ENCODE results near the gene RLN2.

DNA sequence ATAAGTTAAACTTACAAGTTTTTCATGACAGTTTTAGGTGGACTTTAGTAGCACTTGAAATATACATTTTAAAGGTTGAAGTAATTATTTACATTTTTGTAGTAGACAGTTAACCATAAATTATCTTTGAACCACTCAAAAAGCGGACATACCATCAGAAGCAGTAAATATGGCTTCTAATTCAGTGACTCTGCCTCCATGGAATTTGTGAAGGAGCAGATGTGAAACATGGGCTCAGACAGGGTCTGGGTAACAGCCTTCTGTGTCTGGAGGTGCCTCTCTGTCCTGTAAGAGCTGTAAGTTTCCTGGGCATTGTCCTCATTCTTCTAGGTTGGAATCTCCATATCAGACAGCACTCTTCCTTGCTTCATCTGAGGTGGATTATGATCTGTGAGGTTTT lies 12.4 kb downstream of the RLN2 start:
- TF ChIP-seq, protein P1, sequence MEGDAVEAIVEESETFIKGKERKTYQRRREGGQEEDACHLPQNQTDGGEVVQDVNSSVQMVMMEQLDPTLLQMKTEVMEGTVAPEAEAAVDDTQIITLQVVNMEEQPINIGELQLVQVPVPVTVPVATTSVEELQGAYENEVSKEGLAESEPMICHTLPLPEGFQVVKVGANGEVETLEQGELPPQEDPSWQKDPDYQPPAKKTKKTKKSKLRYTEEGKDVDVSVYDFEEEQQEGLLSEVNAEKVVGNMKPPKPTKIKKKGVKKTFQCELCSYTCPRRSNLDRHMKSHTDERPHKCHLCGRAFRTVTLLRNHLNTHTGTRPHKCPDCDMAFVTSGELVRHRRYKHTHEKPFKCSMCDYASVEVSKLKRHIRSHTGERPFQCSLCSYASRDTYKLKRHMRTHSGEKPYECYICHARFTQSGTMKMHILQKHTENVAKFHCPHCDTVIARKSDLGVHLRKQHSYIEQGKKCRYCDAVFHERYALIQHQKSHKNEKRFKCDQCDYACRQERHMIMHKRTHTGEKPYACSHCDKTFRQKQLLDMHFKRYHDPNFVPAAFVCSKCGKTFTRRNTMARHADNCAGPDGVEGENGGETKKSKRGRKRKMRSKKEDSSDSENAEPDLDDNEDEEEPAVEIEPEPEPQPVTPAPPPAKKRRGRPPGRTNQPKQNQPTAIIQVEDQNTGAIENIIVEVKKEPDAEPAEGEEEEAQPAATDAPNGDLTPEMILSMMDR (IDR thresholded peaks at IDR 0.05): no peak
- TF ChIP-seq EZH2 (IDR thresholded peaks at IDR 0.05; ENCODE audit: borderline replicate concordance, insufficient read depth, low read depth, low read length, poor library complexity, severe bottlenecking): no peak

Measured in B cell (primary cell).